ENCODE data around the gene CPNE6. TPM values are rescaled to one million over a fixed set of nuclear protein-coding genes. Genes with fewer than 3 reads are reported as not detected.

CPNE6 gene
- total RNA-seq, 2 donors from 2014 or later, result not detected

GRCh38 chr14:24084440-24084839 lies 13.1 kb downstream of the CPNE6 start:
- intact Hi-C loops (cut with DNase I), result no loop called here
- no peak for DNase-seq
- no peak for TF ChIP-seq POLR2A (IDR thresholded peaks at IDR 0.05)
- no peak for TF ChIP-seq CTCF (IDR thresholded peaks at IDR 0.05)
- no peak overlapping the region for H3K4me3 ChIP-seq
- no peak overlapping the region for H3K27ac ChIP-seq
- H3K9me3 ChIP-seq, result no peaks in the 10 kb centered on the region
- ATAC-seq, result no peak
- peaks cover 16% of the 10 kb centered on the region for H3K4me1 ChIP-seq
- H3K36me3 ChIP-seq (replicated peaks in 1 of 2; ENCODE audit: insufficient read depth in 1 of 2, low read depth in 2 of 2), result no peaks in the 10 kb centered on the region
- H3K27me3 ChIP-seq, result no peaks in the 10 kb centered on the region
- WGBS, 2 donors, result 89 to 93% methylated on average over 2 of the region's 2 CpGs

- 86 to 92% methylated on average over 3 of the region's 3 CpGs for WGBS, 2 donors
- no peak for ATAC-seq
- intact Hi-C loops (cut with DNase I), result no loop called here
Measured at GRCh38 chr14:24085215-24085614, 13.9 kb downstream of the CPNE6 start.

GRCh38 chr14:24086193-24086955 lies 15.0 kb downstream of the CPNE6 start:
- ATAC-seq, result no peak
- WGBS, 2 donors, result 84 to 93% methylated on average over 3 of the region's 3 CpGs

More at GRCh38 chr14:24085215-24085614, 13.9 kb downstream of the CPNE6 start:
- no peak overlapping the region for H3K27ac ChIP-seq
- H3K4me3 ChIP-seq, result no peak overlapping the region
- H3K36me3 ChIP-seq (replicated peaks in 1 of 2; ENCODE audit: insufficient read depth in 1 of 2, low read depth in 2 of 2), result no peaks in the 10 kb centered on the region
- DNase-seq, result no peak
- no peaks in the 10 kb centered on the region for H3K27me3 ChIP-seq
- no peak for TF ChIP-seq POLR2A (IDR thresholded peaks at IDR 0.05)
- no peak for TF ChIP-seq CTCF (IDR thresholded peaks at IDR 0.05)
- H3K4me1 ChIP-seq, result peaks cover 14% of the 10 kb centered on the region
- H3K9me3 ChIP-seq, result no peaks in the 10 kb centered on the region

GRCh38 chr14:24087004-24087403 lies 15.6 kb downstream of the CPNE6 start:
- intact Hi-C loops (cut with DNase I), result no loop called here
- 77 to 88% methylated on average over 1 of the region's 1 CpG for WGBS, 2 donors

More at GRCh38 chr14:24086193-24086955, 15.0 kb downstream of the CPNE6 start:
- no peak for DNase-seq
- no peaks in the 10 kb centered on the region for H3K27me3 ChIP-seq
- intact Hi-C loops (cut with DNase I), result no loop called here
- TF ChIP-seq POLR2A (IDR thresholded peaks at IDR 0.05), result no peak
- H3K36me3 ChIP-seq (replicated peaks in 1 of 2; ENCODE audit: insufficient read depth in 1 of 2, low read depth in 2 of 2), result no peaks in the 10 kb centered on the region
- no peak overlapping the region for H3K4me3 ChIP-seq
- H3K4me1 ChIP-seq, result peaks cover 10% of the 10 kb centered on the region
- no peaks in the 10 kb centered on the region for H3K9me3 ChIP-seq
- H3K27ac ChIP-seq, result no peak overlapping the region

GRCh38 chr14:24088095-24088494 lies 16.7 kb downstream of the CPNE6 start:
- no peak overlapping the region for H3K27ac ChIP-seq
- DNase-seq, result no peak
- WGBS, 2 donors, result 75% methylated on average over 2 of the region's 2 CpGs

More at GRCh38 chr14:24087004-24087403, 15.6 kb downstream of the CPNE6 start:
- H3K27me3 ChIP-seq, result no peaks in the 10 kb centered on the region
- no peak overlapping the region for H3K4me3 ChIP-seq
- H3K27ac ChIP-seq, result no peak overlapping the region
- H3K9me3 ChIP-seq, result no peaks in the 10 kb centered on the region
- H3K36me3 ChIP-seq (replicated peaks in 1 of 2; ENCODE audit: insufficient read depth in 1 of 2, low read depth in 2 of 2), result no peaks in the 10 kb centered on the region
- peaks cover 11% of the 10 kb centered on the region for H3K4me1 ChIP-seq
- no peak for TF ChIP-seq CTCF (IDR thresholded peaks at IDR 0.05)
- no peak for TF ChIP-seq POLR2A (IDR thresholded peaks at IDR 0.05)
- ATAC-seq, result no peak
- no peak for DNase-seq

More at GRCh38 chr14:24088095-24088494, 16.7 kb downstream of the CPNE6 start:
- H3K36me3 ChIP-seq (replicated peaks in 1 of 2; ENCODE audit: insufficient read depth in 1 of 2, low read depth in 2 of 2), result no peaks in the 10 kb centered on the region
- intact Hi-C loops (cut with DNase I), result no loop called here
- no peaks in the 10 kb centered on the region for H3K27me3 ChIP-seq
- ATAC-seq, result no peak
- H3K4me1 ChIP-seq, result peaks cover 21% of the 10 kb centered on the region
- H3K9me3 ChIP-seq, result no peaks in the 10 kb centered on the region
- TF ChIP-seq POLR2A (IDR thresholded peaks at IDR 0.05) (no peak), CTCF (IDR thresholded peaks at IDR 0.05) (no peak)
- no peak overlapping the region for H3K4me3 ChIP-seq
